Stimulated activated naive B cell treated with anti-CD40 and anti-IgM and Interleukin-4, amounts not matched to agents 10 μg/mL and 1 μg/mL and 100 μg/mL, for 72 hours (primary cell): ENCODE data around the gene PLEKHG7.
"Not testable (repeated sequence)": the region's sequence is repeated elsewhere in the genome, so short reads cannot be mapped to it uniquely, and the experiment has no call there.

Experiments used
- ATAC-seq, 2 donors: fragments of 150-1000 bp; cut with Tn5 transposase; replicated peaks; 2 replicates each; pipeline ENCODE4 v1.10.0; 2021; ENCODE audit warnings: moderate library complexity in 1 of 2
- DNase-seq: peaks from one replicate; pipeline ENCODE4 v3.0.0; 2021
- H3K27ac Mint-ChIP-seq: one replicate; pipeline ENCODE4 v1.8.0; 2022; ENCODE audit warnings: mild to moderate bottlenecking, mixed read lengths
- H3K27me3 Mint-ChIP-seq, 2 donors: one replicate each; pipeline ENCODE4 v1.8.0; 2022; ENCODE audit warnings: mixed read lengths in 2 of 2
- H3K36me3 Mint-ChIP-seq, 2 donors: one replicate each; pipeline ENCODE4 v1.8.0; 2022; ENCODE audit warnings: mixed read lengths in 2 of 2, mild to moderate bottlenecking in 1 of 2
- H3K4me1 Mint-ChIP-seq, 2 donors: one replicate each; pipeline ENCODE4 v1.8.0; 2022; ENCODE audit warnings: mixed read lengths in 2 of 2, mild to moderate bottlenecking in 1 of 2
- H3K4me3 Mint-ChIP-seq, 2 donors: one replicate each; pipeline ENCODE4 v1.8.0; 2022; ENCODE audit warnings: mild to moderate bottlenecking in 2 of 2, mixed read lengths in 2 of 2, moderate library complexity in 1 of 2
- H3K9me3 Mint-ChIP-seq, 2 donors: one replicate each; pipeline ENCODE4 v1.8.0; 2022; ENCODE audit warnings: mixed read lengths in 2 of 2, mild to moderate bottlenecking in 1 of 2

PLEKHG7 gene

DNA sequence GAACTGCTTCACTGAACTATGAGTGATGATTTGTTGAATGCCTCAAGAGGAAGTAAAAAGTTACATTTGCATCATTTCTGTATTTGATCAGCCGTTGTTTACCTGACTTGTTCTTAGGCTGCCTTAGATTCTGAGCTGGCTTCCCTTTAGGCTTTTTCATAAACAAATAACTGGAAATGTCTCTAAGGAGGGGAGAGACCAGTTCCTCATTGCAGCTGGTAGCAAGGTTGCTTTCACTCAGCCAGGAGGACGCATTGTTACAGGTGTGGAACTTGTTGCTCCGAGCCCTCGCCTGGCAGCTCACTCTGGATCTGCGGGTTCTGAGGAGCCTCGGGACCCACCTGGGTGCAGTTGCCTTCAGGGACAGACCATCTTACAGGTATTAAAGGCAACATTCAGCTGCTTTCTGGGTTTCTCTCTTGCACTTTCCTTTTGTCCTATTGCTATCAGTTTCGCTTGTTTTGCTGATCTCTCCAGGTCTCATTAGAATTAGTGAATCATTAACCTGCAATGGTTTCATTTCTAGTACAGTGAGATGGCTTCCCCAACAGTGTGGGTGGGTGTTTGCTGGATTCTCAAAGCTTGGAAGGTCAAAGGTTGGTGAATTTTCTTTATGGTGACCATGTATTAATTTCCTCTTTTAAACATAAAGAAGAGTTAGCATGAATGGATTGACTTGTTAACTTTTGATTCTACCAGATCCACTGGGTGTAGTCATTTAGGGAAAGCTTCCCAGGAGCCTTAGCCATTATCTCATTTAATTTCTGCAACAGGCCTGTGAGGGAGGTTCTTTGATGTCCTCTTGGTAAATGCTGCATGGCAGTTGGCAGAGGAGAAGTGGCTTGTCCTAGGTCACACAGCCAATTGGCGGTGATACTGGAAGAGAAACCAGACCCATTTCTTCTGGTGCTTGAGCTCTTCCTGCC is at the start of gene PLEKHG7:
Gene PLEKHG7, plus strand, starts transcription at position 236 of the 926 bp plus-strand sequence. CDS start 3,643 bp downstream, outside the sequence.
- H3K27me3 Mint-ChIP-seq: no peaks in the 10 kb centered on the region
- peak; percentile 23 for DNase-seq
- H3K4me3 Mint-ChIP-seq: peak within 1 kb of the TSS; percentile 72 to 75
- H3K27ac Mint-ChIP-seq: peak within 1 kb of the TSS; percentile 81
- H3K9me3 Mint-ChIP-seq: peaks cover 0 to 1% of the 10 kb centered on the region in 2 donors
- peak; percentile 89 to 90 for ATAC-seq
- H3K36me3 Mint-ChIP-seq: peaks cover under 1 to 4% of the 10 kb centered on the region in 2 donors
- peaks cover 10 to 24% of the 10 kb centered on the region in 2 donors for H3K4me1 Mint-ChIP-seq

GRCh38 chr12:92654256-92654655 is 48.5 kb upstream of the PLEKHG7 start:
- DNase-seq, H3K9me3 Mint-ChIP-seq, ATAC-seq, H3K27ac Mint-ChIP-seq, H3K27me3 Mint-ChIP-seq, H3K4me1 Mint-ChIP-seq, H3K4me3 Mint-ChIP-seq, H3K36me3 Mint-ChIP-seq: not testable (repeated sequence)

- H3K9me3 Mint-ChIP-seq: no peaks in the 10 kb centered on the region
- no peak overlapping the region for H3K4me3 Mint-ChIP-seq
- DNase-seq (no peak), ATAC-seq (no peak)
- no peaks in the 10 kb centered on the region for H3K36me3 Mint-ChIP-seq
- H3K4me1 Mint-ChIP-seq: peaks cover 2 to 4% of the 10 kb centered on the region in 2 donors
- no peak overlapping the region for H3K27ac Mint-ChIP-seq
- H3K27me3 Mint-ChIP-seq: peaks cover 0 to 3% of the 10 kb centered on the region in 2 donors
Measured at GRCh38 chr12:92654929-92655328, 47.9 kb upstream of the PLEKHG7 start.

- no peak for DNase-seq
- Mint-ChIP-seq H3K4me1 (no peaks in the 10 kb centered on the region), H3K9me3 (no peaks in the 10 kb centered on the region), H3K27ac (no peak overlapping the region), H3K27me3 (no peaks in the 10 kb centered on the region), H3K36me3 (no peaks in the 10 kb centered on the region), H3K4me3 (no peak overlapping the region)
- no peak for ATAC-seq
Measured at GRCh38 chr12:92656911-92657310, 45.9 kb upstream of the PLEKHG7 start.

DNA sequence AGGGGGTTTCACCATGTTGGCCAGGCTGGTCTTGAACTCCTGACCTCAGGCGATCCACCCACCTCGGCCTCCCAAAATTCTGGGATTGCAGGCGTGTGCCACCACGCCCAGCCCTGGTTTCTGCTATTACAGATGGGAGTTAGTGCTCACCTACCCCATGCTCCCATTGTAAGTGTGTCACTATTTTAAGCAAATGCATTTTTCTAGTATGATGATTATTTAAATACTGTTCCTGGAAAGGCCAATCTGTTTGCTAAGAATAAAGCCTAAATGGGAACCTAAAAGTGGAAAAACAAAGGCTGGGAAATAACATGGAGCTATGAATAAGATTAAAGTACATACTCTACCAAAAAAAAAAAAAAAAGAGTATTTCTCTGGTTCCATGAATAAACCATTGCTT is 45.0 kb upstream of the PLEKHG7 start:
- Mint-ChIP-seq H3K4me1 (no peaks in the 10 kb centered on the region), H3K36me3 (no peaks in the 10 kb centered on the region), H3K27ac (no peak overlapping the region), H3K4me3 (no peak overlapping the region), H3K27me3 (no peaks in the 10 kb centered on the region), H3K9me3 (no peaks in the 10 kb centered on the region)
- no peak for DNase-seq
- ATAC-seq: no peak

- Mint-ChIP-seq H3K4me1 (no peaks in the 10 kb centered on the region), H3K27ac (no peak overlapping the region), H3K9me3 (no peaks in the 10 kb centered on the region), H3K36me3 (no peaks in the 10 kb centered on the region), H3K27me3 (no peaks in the 10 kb centered on the region), H3K4me3 (no peak overlapping the region)
- DNase-seq (no peak), ATAC-seq (no peak)
Measured at GRCh38 chr12:92658611-92659010, 44.2 kb upstream of the PLEKHG7 start.

GRCh38 chr12:92661269-92661668 is 41.5 kb upstream of the PLEKHG7 start:
- DNase-seq: no peak
- no peaks in the 10 kb centered on the region for H3K9me3 Mint-ChIP-seq
- no peak overlapping the region for H3K27ac Mint-ChIP-seq
- H3K4me3 Mint-ChIP-seq: no peak overlapping the region
- H3K27me3 Mint-ChIP-seq: no peaks in the 10 kb centered on the region
- H3K36me3 Mint-ChIP-seq: no peaks in the 10 kb centered on the region
- H3K4me1 Mint-ChIP-seq: no peaks in the 10 kb centered on the region
- no peak for ATAC-seq

- Mint-ChIP-seq H3K4me1 (peaks cover 0 to 2% of the 10 kb centered on the region in 2 donors), H3K9me3 (no peaks in the 10 kb centered on the region), H3K4me3 (no peak overlapping the region), H3K27ac (no peak overlapping the region), H3K36me3 (no peaks in the 10 kb centered on the region), H3K27me3 (peaks cover 3 to 9% of the 10 kb centered on the region in 2 donors)
- DNase-seq (no peak), ATAC-seq (no peak)
Measured at GRCh38 chr12:92665496-92665895, 37.3 kb upstream of the PLEKHG7 start.

GRCh38 chr12:92668739-92669138 is 34.0 kb upstream of the PLEKHG7 start:
- Mint-ChIP-seq H3K36me3 (no peaks in the 10 kb centered on the region), H3K9me3 (peaks cover 0 to 6% of the 10 kb centered on the region in 2 donors), H3K4me1 (peaks cover 2 to 11% of the 10 kb centered on the region in 2 donors), H3K27ac (no peak overlapping the region), H3K4me3 (no peak overlapping the region), H3K27me3 (peaks cover 8 to 13% of the 10 kb centered on the region in 2 donors)
- no peak for ATAC-seq
- DNase-seq: no peak

DNA sequence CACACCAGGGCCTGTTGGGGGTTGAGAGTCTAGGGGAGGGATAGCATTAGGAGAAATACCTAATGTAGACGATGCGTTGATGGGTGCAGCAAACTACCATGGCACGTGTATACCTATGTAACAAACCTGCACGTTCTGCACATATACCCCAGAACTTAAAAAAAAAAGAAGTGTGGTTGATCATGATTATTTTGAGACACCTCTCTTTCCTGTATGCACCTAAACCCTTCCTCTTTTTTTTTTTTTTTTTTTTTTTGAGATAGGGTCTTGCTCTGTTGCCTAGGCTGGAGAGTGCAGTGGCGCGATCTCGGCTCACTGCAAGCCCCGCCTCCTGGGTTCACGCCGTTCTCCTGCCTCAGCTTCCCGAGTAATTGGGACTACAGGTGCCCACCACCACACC is 31.3 kb upstream of the PLEKHG7 start:
- H3K36me3 Mint-ChIP-seq, DNase-seq, H3K27ac Mint-ChIP-seq, H3K4me3 Mint-ChIP-seq, ATAC-seq, H3K9me3 Mint-ChIP-seq: not testable (repeated sequence)
- Mint-ChIP-seq H3K4me1 (peaks cover 2 to 11% of the 10 kb centered on the region in 2 donors), H3K27me3 (peaks cover 13 to 16% of the 10 kb centered on the region in 2 donors)

DNA sequence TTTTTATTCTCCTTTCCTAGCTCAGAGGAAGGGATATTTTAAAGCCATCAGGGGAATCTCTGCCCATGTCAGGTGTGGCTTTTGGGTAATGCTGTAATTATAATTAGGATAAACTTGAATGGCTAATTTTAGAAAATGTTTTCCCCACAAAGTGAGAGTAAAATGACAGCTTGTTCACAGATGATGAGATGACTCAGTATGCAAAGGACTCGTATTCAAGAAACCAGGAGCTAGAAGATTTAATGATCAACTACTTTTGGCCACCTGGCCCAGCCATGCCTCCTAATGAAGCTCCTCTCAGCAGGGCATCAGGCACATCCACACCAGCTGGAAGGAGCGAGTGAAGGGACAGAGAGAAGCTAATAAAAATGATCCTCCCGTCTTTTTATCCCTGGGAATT is 29.0 kb upstream of the PLEKHG7 start:
- DNase-seq: no peak
- H3K36me3 Mint-ChIP-seq: no peaks in the 10 kb centered on the region
- peaks cover 0 to 6% of the 10 kb centered on the region in 2 donors for H3K9me3 Mint-ChIP-seq
- peaks cover 2 to 11% of the 10 kb centered on the region in 2 donors for H3K4me1 Mint-ChIP-seq
- no peak overlapping the region for H3K4me3 Mint-ChIP-seq
- no peak overlapping the region for H3K27ac Mint-ChIP-seq
- H3K27me3 Mint-ChIP-seq: peaks cover 9 to 16% of the 10 kb centered on the region in 2 donors
- ATAC-seq: no peak

GRCh38 chr12:92674500-92674899 is 28.3 kb upstream of the PLEKHG7 start:
- ATAC-seq (no peak), DNase-seq (no peak)
- no peak overlapping the region for H3K27ac Mint-ChIP-seq
- peaks cover 2 to 11% of the 10 kb centered on the region in 2 donors for H3K4me1 Mint-ChIP-seq
- no peaks in the 10 kb centered on the region for H3K36me3 Mint-ChIP-seq
- peaks cover 9 to 16% of the 10 kb centered on the region in 2 donors for H3K27me3 Mint-ChIP-seq
- no peak overlapping the region for H3K4me3 Mint-ChIP-seq
- H3K9me3 Mint-ChIP-seq: peaks cover 0 to 6% of the 10 kb centered on the region in 2 donors

GRCh38 chr12:92675092-92675865 is 27.5 kb upstream of the PLEKHG7 start:
- ATAC-seq (no peak), DNase-seq (no peak)
- Mint-ChIP-seq H3K9me3 (peaks cover 0 to 6% of the 10 kb centered on the region in 2 donors), H3K27me3 (peaks cover 7 to 15% of the 10 kb centered on the region in 2 donors), H3K36me3 (no peaks in the 10 kb centered on the region), H3K27ac (no peak overlapping the region), H3K4me1 (peaks cover 2 to 11% of the 10 kb centered on the region in 2 donors), H3K4me3 (no peak overlapping the region)

DNA sequence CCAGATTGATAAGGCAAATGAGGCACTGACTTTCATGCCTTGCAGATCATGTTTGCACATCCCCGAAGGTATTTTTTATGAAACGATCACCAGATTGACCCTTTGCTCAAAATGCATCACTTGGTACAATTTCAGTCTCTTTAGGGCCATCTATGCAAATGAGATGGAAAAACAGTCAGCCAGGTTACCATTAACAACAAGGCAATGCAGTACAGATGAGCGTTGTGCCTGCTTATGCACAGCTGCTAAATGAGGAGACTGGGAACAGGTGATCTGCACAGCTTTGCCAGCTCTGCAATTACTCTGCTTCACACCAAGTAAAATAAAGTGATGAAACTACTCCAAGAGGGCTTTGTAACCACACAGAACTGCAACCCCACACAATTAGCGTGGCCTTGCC is 26.1 kb upstream of the PLEKHG7 start:
- ATAC-seq (no peak), DNase-seq (no peak)
- Mint-ChIP-seq H3K27ac (no peak overlapping the region), H3K4me3 (no peak overlapping the region), H3K27me3 (peaks cover 0 to 8% of the 10 kb centered on the region in 2 donors), H3K4me1 (no peaks in the 10 kb centered on the region), H3K9me3 (peaks cover 0 to 3% of the 10 kb centered on the region in 2 donors), H3K36me3 (no peaks in the 10 kb centered on the region)
